HEK293 (cell line): Measurements from ENCODE around the gene NXN.

Experiments
- CTCF ChIA-PET: fragments of 350-600 bp; formaldehyde crosslinking; extraction: SDS; loops from one replicate; lab custom pipeline; 2021; ENCODE audit warnings: antibody characterized with exemption; lab: Yijun Ruan, JAX
- POLR2A ChIA-PET: fragments of 300-600 bp; formaldehyde crosslinking; extraction: SDS; loops from one replicate; lab custom pipeline; 2020; ENCODE audit warnings: antibody characterized with exemption, inconsistent platforms; lab: Yijun Ruan, JAX
- H3K27ac ChIP-seq: fragments of 200-500 bp; sonication (Bioruptor generic); 2 replicates; pipeline ENCODE4 v1.5.1; 2014; ENCODE audit warnings: low read depth, low read length, control low read depth, inconsistent platforms; ENCODE audit errors: extremely low read depth
- H3K36me3 ChIP-seq, 2 experiments: fragments of 200-500 bp in 1 of 2; sonication (Bioruptor generic) in 1 of 2; 1 replicate in 1 of 2; 2 replicates in 1 of 2; pipeline ENCODE4 v1.5.1; 2014 to 2017; ENCODE audit warnings: inconsistent platforms in 2 of 2, low read length in 2 of 2; ENCODE audit not compliant: control insufficient read depth in 2 of 2, insufficient read depth in 1 of 2
- H3K4me1 ChIP-seq: fragments of 200-500 bp; sonication (Bioruptor generic); 2 replicates; pipeline ENCODE4 v1.5.1; 2014; ENCODE audit warnings: mild to moderate bottlenecking, low read length, inconsistent platforms; ENCODE audit not compliant: control insufficient read depth, insufficient read depth
- H3K4me3 ChIP-seq: 2 replicates; pipeline ENCODE4 v1.5.1; 2011; ENCODE audit warnings: low read depth, mild to moderate bottlenecking, control low read depth, low read length, moderate library complexity
- H3K9me3 ChIP-seq: fragments of 200-500 bp; sonication (Bioruptor generic); 2 replicates; pipeline ENCODE4 v1.5.1; 2014; ENCODE audit warnings: low read depth, low read length, inconsistent platforms; ENCODE audit not compliant: control insufficient read depth, insufficient read depth
- BCL11B ChIP-seq: fragments of 450-650 bp; formaldehyde crosslinking; IDR thresholded peaks from 2 replicates; pipeline ENCODE4 v1.5.1; 2016; ENCODE audit warnings: low read depth, missing biosample characterization, missing genetic modification characterization
- EGR2 ChIP-seq: fragments of 450-650 bp; formaldehyde crosslinking; IDR thresholded peaks from 2 replicates; pipeline ENCODE4 v1.5.1; 2016; ENCODE audit warnings: low read depth, missing biosample characterization, missing genetic modification characterization
- GLIS1 ChIP-seq: fragments of 450-650 bp; formaldehyde crosslinking; IDR thresholded peaks from 2 replicates; pipeline ENCODE4 v1.5.1; 2016; ENCODE audit warnings: missing biosample characterization, missing genetic modification characterization
- GLIS2 ChIP-seq: fragments of 450-650 bp; formaldehyde crosslinking; IDR thresholded peaks from 2 replicates; pipeline ENCODE4 v1.5.1; 2016; ENCODE audit warnings: missing biosample characterization, missing genetic modification characterization
- HIC1 ChIP-seq: fragments of 450-650 bp; formaldehyde crosslinking; IDR thresholded peaks from 2 replicates; pipeline ENCODE4 v1.5.1; 2016; ENCODE audit warnings: missing biosample characterization, missing genetic modification characterization
- MEIS1 ChIP-seq: sonication (generic); formaldehyde crosslinking; IDR thresholded peaks from 2 replicates; pipeline ENCODE4 v1.8.1; 2022; ENCODE audit warnings: missing genetic modification reagents, mild to moderate bottlenecking, borderline replicate concordance
- OSR2 ChIP-seq: fragments of 450-650 bp; formaldehyde crosslinking; IDR thresholded peaks from 2 replicates; pipeline ENCODE4 v1.5.1; 2016; ENCODE audit warnings: missing biosample characterization, missing genetic modification characterization
- YY1 ChIP-seq: fragments of 450-650 bp; formaldehyde crosslinking; IDR thresholded peaks from 2 replicates; pipeline ENCODE4 v1.5.1; 2018; ENCODE audit warnings: missing biosample characterization, missing genetic modification characterization
- ZBTB8A ChIP-seq: fragments of 450-650 bp; formaldehyde crosslinking; IDR thresholded peaks from 2 replicates; pipeline ENCODE4 v1.5.1; 2016; ENCODE audit warnings: missing biosample characterization, missing genetic modification characterization
- ZFHX2 ChIP-seq: fragments of 450-650 bp; formaldehyde crosslinking; conservative IDR thresholded peaks from 2 replicates; pipeline ENCODE4 v1.5.1; 2016; ENCODE audit warnings: missing biosample characterization, missing genetic modification characterization
- ZFP3 ChIP-seq: fragments of 450-650 bp; formaldehyde crosslinking; IDR thresholded peaks from 2 replicates; pipeline ENCODE4 v1.5.1; 2016; ENCODE audit warnings: low read depth, missing biosample characterization, missing genetic modification characterization
- ZIC2 ChIP-seq: fragments of 450-650 bp; formaldehyde crosslinking; IDR thresholded peaks from 2 replicates; pipeline ENCODE4 v1.5.1; 2016; ENCODE audit warnings: missing biosample characterization, missing genetic modification characterization
- ZNF169 ChIP-seq: fragments of 450-650 bp; formaldehyde crosslinking; IDR thresholded peaks from 2 replicates; pipeline ENCODE4 v1.5.1; 2016; ENCODE audit warnings: missing biosample characterization, missing genetic modification characterization
- ZNF2 ChIP-seq: fragments of 450-650 bp; formaldehyde crosslinking; IDR thresholded peaks from 2 replicates; pipeline ENCODE4 v1.5.1; 2016; ENCODE audit warnings: missing biosample characterization, missing genetic modification characterization
- ZNF221 ChIP-seq: fragments of 450-650 bp; formaldehyde crosslinking; IDR thresholded peaks from 2 replicates; pipeline ENCODE4 v1.5.1; 2017; ENCODE audit warnings: missing biosample characterization, missing genetic modification characterization, borderline replicate concordance
- ZNF239 ChIP-seq: fragments of 450-650 bp; formaldehyde crosslinking; IDR thresholded peaks from 2 replicates; pipeline ENCODE4 v1.5.1; 2016; ENCODE audit warnings: missing biosample characterization, missing genetic modification characterization
- ZNF280C ChIP-seq: fragments of 450-650 bp; formaldehyde crosslinking; IDR thresholded peaks from 2 replicates; pipeline ENCODE4 v1.5.1; 2016; ENCODE audit warnings: missing biosample characterization, missing genetic modification characterization
- ZNF311 ChIP-seq: fragments of 450-650 bp; formaldehyde crosslinking; IDR thresholded peaks from 2 replicates; pipeline ENCODE4 v1.5.1; 2017; ENCODE audit warnings: missing biosample characterization, missing genetic modification characterization, borderline replicate concordance
- ZNF341 ChIP-seq: fragments of 450-650 bp; formaldehyde crosslinking; IDR thresholded peaks from 2 replicates; pipeline ENCODE4; 2016; ENCODE audit warnings: low read depth, missing biosample characterization, missing genetic modification characterization
- ZNF362 ChIP-seq: fragments of 450-650 bp; formaldehyde crosslinking; IDR thresholded peaks from 2 replicates; pipeline ENCODE4 v1.5.1; 2016; ENCODE audit warnings: missing biosample characterization, missing genetic modification characterization
- ZNF37A ChIP-seq: fragments of 450-650 bp; IDR thresholded peaks from 2 replicates; pipeline ENCODE4 v1.5.1; 2018; ENCODE audit warnings: missing biosample characterization, missing genetic modification characterization
- ZNF398 ChIP-seq: fragments of 450-650 bp; formaldehyde crosslinking; IDR thresholded peaks from 2 replicates; pipeline ENCODE4 v1.5.1; 2017; ENCODE audit warnings: missing biosample characterization, missing genetic modification characterization
- ZNF404 ChIP-seq: fragments of 450-650 bp; formaldehyde crosslinking; IDR thresholded peaks from 2 replicates; pipeline ENCODE4 v1.5.1; 2017; ENCODE audit warnings: missing biosample characterization, missing genetic modification characterization
- ZNF501 ChIP-seq: fragments of 450-650 bp; formaldehyde crosslinking; IDR thresholded peaks from 2 replicates; pipeline ENCODE4 v1.5.1; 2016; ENCODE audit warnings: missing biosample characterization, missing genetic modification characterization
- ZNF571 ChIP-seq: fragments of 450-650 bp; formaldehyde crosslinking; IDR thresholded peaks from 2 replicates; pipeline ENCODE4 v1.5.0; 2017; ENCODE audit warnings: missing biosample characterization, missing genetic modification characterization
- ZNF677 ChIP-seq: fragments of 450-650 bp; IDR thresholded peaks from 2 replicates; pipeline ENCODE4 v1.5.0; 2018; ENCODE audit warnings: missing biosample characterization, mild to moderate bottlenecking, missing genetic modification characterization, moderate library complexity
- ZNF707 ChIP-seq: fragments of 450-650 bp; formaldehyde crosslinking; IDR thresholded peaks from 2 replicates; pipeline ENCODE4 v1.5.1; 2016; ENCODE audit warnings: missing biosample characterization, missing genetic modification characterization

NXN gene

GRCh38 chr17:1010086-1010450 is 30.5 kb upstream of the NXN start:
- H3K4me3 ChIP-seq = no peak overlapping the region
- peaks cover 0 to 71% of the 10 kb centered on the region in 2 experiments; a peak in 2 of 3 replicates for H3K36me3 ChIP-seq
- no peaks in the 10 kb centered on the region for H3K4me1 ChIP-seq
- no peak overlapping the region for H3K27ac ChIP-seq
- no peaks in the 10 kb centered on the region for H3K9me3 ChIP-seq
- POLR2A ChIA-PET = no interaction called here
- TF ChIP-seq ZNF221 (tag by site-specific recombination) (no peak), YY1 (tag by site-specific recombination) (no peak), ZNF341 (tag by site-specific recombination) (no peak), EGR2 (tag by site-specific recombination) (peak; percentile 53; the same call in 1 of the 2 replicates), ZNF707 (tag by site-specific recombination) (no peak), ZIC2 (no peak), OSR2 (tag by site-specific recombination) (no peak), ZNF362 (tag by site-specific recombination) (no peak), ZBTB8A (tag by site-specific recombination) (no peak), BCL11B (no peak), ZFHX2 (tag by site-specific recombination) (peak; percentile 38), ZNF677 (tag by site-specific recombination) (no peak), ZNF2 (tag by site-specific recombination) (no peak), ZNF398 (no peak)
- TF ChIP-seq, all 188 proteins: peak for 2
- CTCF ChIA-PET = interaction anchor here (0.8 to 1.3 kb wide), 2 partner anchors 11 to 14 kb away, joined by 3 to 4 read pairs; partner anchors contain the start of gene TIMM22

- CTCF ChIA-PET = interaction anchor here (0.8 to 1.3 kb wide), 2 partner anchors 10 to 13 kb away, joined by 3 to 4 read pairs; partner anchors contain the start of gene TIMM22
- peaks cover 0 to 77% of the 10 kb centered on the region in 2 experiments; a peak in 2 of 3 replicates for H3K36me3 ChIP-seq
Measured at GRCh38 chr17:1009229-1010085, 29.9 kb upstream of the NXN start.

More at GRCh38 chr17:1009229-1010085, 29.9 kb upstream of the NXN start:
- Histone ChIP-seq H3K4me1 (no peaks in the 10 kb centered on the region), H3K9me3 (no peaks in the 10 kb centered on the region), H3K4me3 (no peak overlapping the region)
- POLR2A ChIA-PET = no interaction called here
- TF ChIP-seq ZIC2 (peak; percentile 57), ZNF707 (tag by site-specific recombination) (no peak), HIC1 (tag by site-specific recombination) (no peak), ZNF239 (no peak), MEIS1 (CRISPR knock-in tag) (no peak), ZNF311 (tag by site-specific recombination) (no peak), ZFP3 (tag by site-specific recombination) (no peak), ZNF280C (tag by site-specific recombination) (no peak), GLIS1 (tag by site-specific recombination) (peak; percentile 52; the same call in 1 of the 2 replicates), GLIS2 (peak; percentile 38; the same call in 1 of the 2 replicates), ZBTB8A (tag by site-specific recombination) (no peak), ZNF37A (tag by site-specific recombination) (no peak), ZNF404 (tag by site-specific recombination) (no peak), ZNF571 (no peak), ZNF169 (tag by site-specific recombination) (no peak), ZNF501 (tag by site-specific recombination) (no peak)
- TF ChIP-seq, all 188 proteins: peak for 3
- H3K27ac ChIP-seq = no peak overlapping the region
